GM15510 (cell line): ENCODE data around the gene GATAD2B.

Source experiments
- POLR2A ChIP-seq: IDR thresholded peaks from 3 replicates; pipeline ENCODE4 v1.6.1; 2011; ENCODE audit warnings: borderline replicate concordance; ENCODE audit not compliant: insufficient read length; ENCODE audit errors: extremely low read depth

The GATAD2B gene

DNA sequence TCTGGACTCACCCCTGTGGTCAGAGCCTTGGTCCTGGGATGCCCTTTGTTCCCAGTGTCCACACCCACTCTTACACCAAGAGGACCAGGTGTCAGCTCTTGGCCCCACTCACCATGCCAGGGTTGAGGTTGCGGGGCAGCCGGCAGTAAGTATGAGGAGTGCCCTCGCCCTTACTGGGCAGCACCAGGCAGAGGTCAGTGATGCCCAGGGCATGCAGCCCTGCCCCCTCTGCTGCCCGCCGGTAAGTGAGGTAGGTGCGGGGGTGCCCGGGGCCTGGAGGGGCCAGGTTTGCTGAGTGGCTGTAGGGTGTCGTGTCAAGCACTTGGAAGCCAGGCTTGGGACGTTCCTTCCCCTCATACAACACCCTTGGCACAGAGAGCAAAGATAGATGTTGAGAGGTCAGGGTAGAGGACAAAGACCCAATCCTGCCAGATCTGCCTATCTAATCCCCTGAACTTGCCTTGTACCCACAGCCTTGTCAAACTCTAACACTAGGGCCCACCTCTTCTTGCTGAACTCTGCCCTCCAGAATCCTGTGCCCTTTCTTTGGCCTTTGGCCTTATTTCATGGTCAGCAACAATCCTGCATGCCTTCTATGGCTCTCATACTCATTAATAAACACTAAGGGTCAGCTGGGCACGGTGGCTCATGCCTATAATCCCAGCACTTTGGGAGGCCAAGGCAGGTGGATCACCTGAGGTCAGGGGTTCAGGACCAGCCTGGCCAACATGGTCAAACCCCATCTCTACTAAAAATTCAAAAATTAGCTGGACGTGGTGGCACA, 20.2 kb upstream of the GATAD2B start:
- TF ChIP-seq POLR2A: no peak

DNA sequence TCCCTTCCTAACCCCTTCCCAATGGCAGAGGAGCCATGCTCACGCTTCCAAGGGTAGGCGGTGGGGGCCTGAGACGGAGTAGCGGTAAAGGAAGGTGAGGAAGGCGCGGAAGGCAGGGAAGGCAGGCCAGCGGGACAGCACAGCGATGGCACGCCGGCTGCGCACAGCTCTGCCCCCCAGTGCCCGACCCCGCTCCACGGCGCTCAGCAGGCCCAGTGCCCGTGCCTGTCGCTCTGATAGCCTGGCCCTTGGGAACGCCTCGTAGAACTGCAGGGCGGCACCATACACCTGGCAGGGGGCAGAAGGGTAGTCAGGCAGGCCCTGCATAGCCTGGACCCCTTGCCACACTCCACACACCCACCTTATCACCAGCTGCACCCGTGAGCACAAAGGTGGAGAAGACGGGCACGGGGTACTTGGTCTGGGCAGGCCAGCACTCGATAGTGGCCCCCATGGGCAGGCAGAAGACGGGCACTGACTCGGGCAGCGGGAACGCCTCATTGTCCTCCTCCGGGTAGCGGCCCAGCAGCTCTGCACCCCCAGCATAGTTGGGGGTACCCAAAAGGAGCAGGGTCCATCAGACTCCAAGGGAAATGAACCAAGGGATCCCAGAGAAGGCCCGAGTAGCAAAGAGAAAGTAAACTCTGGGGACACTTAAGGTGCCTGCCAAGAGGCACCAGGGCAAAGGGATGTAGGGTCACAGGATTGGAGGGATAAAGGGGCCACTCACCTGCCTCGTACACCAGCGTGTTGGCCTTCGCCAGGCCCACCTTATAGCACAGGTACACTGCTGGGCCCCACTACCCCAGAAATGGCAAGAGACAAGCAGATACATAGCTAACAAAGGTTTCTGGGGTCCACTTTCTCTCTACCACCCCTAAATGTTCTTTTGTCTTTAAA, 19.3 kb upstream of the GATAD2B start:
- TF ChIP-seq POLR2A: no peak

DNA sequence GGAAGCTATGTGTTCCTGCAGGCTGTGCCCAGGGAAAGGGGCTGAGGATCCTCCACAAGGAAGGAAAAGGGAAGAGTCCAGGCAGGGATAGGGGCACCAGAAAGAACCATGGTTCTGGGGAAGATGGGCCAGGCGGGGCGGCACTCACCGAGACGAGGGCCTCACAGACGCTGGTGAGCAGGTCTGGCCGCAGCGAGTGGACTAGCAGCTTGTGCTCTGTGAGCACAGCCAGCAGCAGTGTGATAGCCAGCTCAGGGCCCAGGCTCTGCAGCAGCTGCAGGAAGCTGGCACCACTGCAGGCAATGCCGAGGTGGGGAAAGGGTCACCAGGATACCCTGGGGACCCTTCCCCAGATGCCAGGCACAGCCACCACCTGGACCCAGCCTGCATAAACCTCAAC, 18.0 kb upstream of the GATAD2B start:
- no peak for TF ChIP-seq POLR2A

DNA sequence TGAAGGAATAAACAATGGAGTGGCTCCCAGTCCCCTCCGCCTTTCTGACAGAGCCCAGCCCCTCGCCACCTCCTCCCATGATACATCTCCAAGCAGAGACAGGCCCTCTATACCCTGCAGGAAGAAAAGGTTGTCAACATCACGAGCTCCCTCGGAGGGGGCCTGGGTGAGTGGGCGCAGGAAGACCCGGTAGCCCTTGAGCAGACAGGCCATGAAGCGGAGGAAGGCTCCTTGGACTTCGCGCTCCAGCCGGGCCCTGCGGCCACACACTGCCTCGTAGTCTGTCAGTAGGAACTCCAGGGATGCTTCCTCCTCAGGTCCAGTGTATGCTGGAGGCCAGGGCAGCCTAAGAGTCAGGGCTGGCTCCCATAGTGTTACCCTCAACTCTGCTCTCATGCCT, 16.7 kb upstream of the GATAD2B start:
- no peak for TF ChIP-seq POLR2A

DNA sequence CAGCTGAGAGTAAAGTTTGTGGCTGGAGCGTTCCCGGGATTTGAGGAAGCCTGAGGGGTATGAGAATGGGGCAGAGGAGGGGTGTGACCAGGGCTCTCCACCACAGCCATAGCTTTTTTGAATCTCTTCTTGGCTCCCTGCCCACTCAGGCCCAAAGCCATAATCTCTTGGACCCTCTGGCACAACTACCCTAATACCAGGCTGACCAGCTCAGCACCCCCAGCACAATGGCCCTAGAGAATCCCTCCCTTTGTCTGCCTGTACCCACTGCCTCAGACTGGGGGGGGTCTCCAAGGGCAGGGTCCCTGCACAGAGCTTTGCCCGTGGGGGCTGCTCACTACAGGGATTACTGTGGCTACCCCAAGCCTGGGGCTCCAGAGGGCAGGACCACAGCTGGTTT, 16.2 kb upstream of the GATAD2B start:
- TF ChIP-seq POLR2A: no peak

DNA sequence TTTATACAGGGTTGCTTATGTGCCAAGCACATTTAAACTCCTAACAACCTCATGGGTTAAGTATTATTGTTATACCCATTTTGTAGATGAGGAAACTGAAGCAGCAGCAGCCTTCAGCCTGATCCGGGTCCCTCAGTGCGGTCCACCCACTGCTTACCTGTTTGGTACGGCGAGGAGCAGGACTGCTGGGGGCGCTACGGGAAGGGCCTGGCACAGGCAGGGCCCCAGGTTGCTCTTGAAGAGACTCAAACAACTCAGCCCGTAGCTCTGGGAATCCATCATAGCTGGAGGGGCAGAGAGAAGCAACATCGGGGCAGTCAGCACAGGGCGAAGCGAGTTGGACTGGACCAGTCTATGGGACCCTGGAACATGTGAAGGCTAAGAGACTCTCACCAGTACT, 14.6 kb upstream of the GATAD2B start:
- no peak for TF ChIP-seq POLR2A

DNA sequence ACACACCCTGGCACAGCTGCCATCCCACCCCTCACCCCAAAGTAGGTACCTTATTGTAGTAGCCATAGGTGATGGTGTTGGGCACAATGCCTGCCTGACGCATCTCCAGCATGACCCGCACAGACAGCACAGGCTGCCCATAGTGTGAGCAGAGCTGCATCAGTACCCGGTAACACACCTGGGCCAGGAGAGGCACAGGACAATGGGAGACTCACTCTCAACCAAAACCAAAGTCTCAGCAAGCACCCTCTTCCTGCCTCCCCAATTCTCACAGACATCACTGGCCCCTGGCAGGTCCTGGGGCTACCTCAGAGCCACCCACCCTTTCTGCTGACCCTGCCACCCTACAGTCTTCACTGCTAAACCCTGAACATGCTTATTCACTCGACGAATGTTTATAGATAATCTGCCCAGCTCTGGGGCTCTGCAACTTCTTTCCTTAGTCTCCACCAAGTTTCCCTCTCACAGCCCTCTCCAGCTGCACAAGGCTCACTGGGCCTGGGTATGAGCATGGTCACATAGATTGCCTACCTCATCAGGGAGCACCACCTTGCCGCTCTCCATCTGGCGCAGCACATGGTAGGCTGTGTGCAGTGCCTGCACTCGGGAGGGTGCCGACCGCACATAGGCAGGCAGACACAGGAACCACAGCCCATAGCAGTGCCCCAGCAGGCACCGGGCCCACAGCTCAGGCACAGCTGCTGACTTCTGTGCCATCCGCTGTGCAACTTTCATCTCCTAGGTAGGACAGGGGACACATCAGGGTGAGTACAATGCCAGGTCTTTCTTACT, 13.4 kb upstream of the GATAD2B start:
- no peak for TF ChIP-seq POLR2A

DNA sequence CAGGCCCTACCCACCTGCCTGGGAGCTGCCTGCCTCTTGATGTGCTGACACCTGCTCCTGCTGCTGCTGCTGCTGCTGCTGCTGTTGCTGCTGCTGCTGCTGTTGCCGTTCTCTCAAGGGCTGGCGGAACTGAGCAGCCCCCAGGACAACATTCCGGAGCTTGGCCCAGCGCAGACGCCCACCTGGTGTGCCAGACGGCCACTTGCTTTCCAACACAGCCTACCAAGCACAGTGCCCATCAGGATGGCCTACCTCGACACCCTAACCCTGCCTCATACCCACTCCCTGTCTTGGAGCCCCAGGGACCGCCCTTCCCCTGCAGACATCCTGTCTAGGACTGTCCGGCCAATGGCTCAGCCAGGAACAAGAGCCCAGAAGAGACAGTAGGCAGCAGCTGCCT, 12.0 kb upstream of the GATAD2B start:
- TF ChIP-seq POLR2A: no peak

DNA sequence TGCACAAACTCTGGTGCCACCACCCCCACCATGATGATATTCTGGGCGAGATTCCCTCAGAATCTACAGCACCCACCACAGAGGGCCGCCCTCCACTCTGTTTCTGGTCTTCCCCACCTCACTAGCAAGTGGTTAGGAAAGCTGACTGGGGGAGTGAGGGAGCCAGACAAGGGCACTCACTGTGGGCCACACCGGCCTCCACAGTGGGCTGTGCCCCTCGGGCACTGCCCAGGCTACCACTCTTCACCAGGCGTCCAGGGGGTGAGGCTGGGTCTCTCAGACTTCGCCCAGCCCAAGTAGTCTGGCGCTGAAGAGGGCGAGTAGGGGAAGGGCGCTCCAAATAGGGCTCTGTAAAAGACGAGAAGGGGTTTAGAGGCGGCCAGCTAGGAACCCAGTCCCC, 11.2 kb upstream of the GATAD2B start:
- no peak for TF ChIP-seq POLR2A

DNA sequence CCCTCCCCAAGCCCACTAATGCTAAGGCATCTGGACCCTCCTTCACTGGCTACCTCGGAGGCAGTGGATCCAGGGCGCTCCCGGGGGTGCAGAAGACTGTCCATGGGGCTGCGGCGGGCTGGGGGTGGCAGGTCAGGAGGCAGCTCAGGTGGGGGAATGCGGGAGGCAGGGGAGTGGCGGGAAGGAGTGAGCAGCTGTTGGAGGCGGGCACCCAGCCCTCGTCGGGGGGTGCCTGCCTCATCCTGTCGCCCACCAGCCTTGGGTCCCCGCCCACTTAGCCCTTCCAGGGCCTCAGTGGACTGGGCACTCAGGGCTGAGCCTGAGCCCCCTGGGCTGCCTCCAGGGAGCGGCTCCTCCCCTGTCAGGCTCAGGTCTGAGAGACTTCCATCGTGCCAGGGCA, 10.7 kb upstream of the GATAD2B start:
- no peak for TF ChIP-seq POLR2A

DNA sequence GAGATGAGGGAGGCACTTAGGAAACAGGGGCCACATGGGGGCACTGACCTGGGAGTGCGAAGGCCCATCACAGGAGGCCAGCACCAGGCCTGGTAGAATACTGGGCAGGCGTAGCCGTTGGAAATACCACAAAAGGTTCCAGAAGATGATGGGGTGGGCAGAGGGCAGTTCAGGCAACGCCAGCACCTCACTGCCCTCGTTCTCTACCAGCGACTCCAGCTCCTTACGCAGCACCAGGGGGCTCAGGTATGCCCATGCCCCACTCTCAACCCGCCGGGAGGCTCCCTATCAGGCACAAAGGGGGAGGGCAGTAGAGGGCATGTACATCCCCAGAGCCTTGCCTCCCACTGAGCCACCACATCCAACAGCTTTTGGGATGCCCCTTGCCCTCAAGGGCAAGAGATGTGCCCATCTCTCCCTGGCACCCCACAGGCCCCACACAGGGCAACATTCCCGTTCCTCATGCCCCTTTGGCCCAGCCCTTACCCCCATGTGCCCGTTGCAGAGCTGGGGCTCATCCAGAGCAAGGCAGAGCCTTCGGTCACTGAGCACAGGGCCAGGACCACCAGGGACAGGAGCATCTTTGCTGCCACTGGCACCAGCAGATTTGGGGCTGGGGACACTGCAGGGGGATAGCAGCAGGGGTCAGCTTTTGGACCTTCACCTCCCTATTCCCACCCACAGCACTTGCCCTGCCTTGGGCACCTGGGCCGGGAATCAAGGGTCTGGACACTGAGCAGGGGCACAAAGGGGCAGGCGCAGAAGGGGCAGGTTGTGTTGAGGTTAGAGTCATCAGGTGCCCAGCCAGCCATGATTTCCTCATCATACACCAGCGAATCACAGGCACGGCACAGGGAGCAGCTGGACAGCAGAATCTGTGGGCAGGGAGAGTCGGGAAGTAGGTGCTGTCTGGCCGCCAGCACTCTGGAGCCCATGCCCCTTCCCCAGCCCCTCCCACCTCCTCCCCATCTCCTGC, 9.7 kb upstream of the GATAD2B start:
- no peak for TF ChIP-seq POLR2A

DNA sequence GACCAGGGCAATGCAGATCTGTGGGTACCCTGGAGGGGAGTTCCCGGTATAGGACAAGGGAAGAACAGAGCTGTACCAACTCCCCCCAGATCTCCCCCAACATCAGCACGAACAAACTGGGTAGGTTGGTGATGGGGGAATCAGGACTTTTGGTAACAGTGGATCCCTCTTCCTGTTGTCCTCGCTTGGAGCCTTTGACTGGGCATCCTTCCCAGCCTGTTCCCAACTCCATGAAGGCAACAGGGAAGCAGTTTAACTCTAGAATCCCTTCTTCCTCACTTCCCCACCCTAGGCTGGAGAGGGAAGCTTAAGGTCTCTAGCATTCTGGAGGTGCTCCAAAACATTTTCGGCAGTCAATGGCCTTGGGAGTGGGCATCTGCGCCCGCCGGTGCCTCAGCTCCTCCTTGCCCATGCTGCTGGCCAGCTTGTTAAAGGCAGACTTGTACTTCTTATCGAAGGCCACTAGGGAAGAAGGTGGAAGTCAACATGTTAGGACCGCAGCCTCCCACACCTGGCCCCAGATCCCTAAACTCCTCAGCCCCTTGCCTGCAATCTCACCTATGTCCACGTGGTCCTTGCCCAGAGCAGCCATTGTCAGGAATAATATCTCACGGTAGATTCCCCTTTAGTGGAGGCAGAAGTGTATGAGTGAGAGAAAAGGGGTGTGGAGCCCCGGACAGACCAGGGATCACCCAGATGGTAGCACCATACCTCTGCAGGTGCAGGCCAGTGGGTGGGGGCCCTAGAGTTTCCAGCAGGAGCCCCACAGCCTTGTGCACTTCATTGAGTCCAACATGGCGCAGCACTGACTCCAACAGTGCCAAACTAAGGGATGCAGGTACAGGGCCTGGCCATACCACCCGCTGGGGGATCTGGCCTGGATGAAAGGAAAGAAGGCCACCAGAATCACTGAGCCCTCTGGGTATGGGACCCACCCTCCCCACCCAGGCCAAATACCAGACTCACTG, 7.5 kb upstream of the GATAD2B start:
- TF ChIP-seq POLR2A: no peak

DNA sequence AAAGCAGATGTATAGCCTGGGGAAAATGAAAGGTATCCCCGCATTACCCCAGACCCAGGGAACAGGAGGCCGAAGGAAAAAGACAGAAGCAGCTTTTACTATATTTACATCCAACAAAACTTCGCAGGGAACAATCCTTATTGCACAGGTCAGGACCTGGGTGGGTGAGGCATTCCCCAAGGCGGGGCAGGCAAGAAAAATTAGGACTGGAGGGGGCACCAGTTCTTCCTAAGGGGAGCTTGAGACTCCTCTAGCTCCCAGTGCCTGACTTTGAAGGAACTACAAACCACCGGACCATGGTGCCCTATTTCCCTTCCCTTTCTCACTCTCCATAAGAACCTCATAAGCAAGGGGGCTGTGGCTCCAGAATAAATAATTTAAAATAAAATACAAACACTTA, 6.7 kb upstream of the GATAD2B start:
- no peak for TF ChIP-seq POLR2A

DNA sequence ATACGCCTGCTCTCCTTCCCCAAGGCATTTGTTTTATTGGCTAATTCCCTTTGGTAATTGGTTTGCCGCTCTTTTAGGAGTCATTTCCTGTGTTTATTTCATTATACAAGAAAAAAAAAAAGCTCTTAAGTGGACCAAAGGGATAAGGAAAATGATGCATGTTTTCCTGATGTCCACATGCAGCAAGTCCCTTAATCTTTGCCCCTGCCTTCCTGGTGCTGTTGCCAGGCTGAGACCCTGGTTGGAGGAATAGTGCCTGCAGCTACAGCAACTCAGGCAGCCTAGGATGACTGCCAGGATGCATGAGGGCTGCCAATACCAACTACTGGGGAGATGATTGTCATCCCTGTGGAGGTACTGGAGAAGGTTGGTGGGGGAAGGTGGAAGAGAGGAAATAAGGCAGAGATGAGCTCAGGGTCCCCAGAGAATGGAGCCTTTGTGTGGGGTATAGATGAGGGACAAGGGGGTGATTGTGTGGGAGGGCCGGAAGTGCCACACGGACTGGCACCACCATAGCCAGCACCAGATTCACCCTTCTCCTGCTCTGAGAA, 6.1 kb upstream of the GATAD2B start:
- TF ChIP-seq POLR2A: no peak
